HepG2 (cell line): Measurements from ENCODE around the gene CD34. TPM values are rescaled to one million over a fixed set of nuclear protein-coding genes. Genes with fewer than 3 reads are reported as not detected.

Experiments
- ATAC-seq: fragments of 200-7000 bp; cut with Tn5 transposase; 3 replicates; pipeline ENCODE4 v1.9.1; 2020; ENCODE audit warnings: mild to moderate bottlenecking, moderate library complexity
- BruUV-seq: library from RNA; stranded (reverse); fragments of 400-500 nt; replicated peaks from 2 replicates; lab custom pipeline; 2021; lab: Mats Ljungman, UMichigan
- CTCF ChIA-PET: fragments of 300-600 bp; formaldehyde crosslinking; extraction: SDS; loops from one replicate; lab custom pipeline; 2021; ENCODE audit warnings: low total read pairs, inconsistent platforms, low intra/inter-chr PET ratio; lab: Yijun Ruan, JAX
- POLR2A ChIA-PET: fragments of 350-600 bp; sonication (Branson Sonifier 250); formaldehyde crosslinking; loops from one replicate; lab custom pipeline; 2020; ENCODE audit warnings: antibody characterized with exemption, inconsistent platforms; lab: Yijun Ruan, JAX
- DNase-seq: peaks from one replicate; pipeline ENCODE4 v3.0.0-alpha.2; 2015; ENCODE audit warnings: low spot score
- FAIRE-seq: peaks from 3 replicates; lab custom pipeline; 2011; peaks lifted over from hg19 to GRCh38; lab: Jason Lieb, UNC
- H2AFZ ChIP-seq: one replicate; pipeline ENCODE4 v1.6.1; 2011; ENCODE audit warnings: low read length, inconsistent platforms
- H3K27ac ChIP-seq: fragments of 300-600 bp; 3 replicates; pipeline ENCODE4 v1.8.0; 2011; ENCODE audit warnings: mixed run types, mild to moderate bottlenecking, mixed read lengths, low read length, inconsistent platforms; ENCODE audit not compliant: insufficient read depth; ENCODE audit errors: extremely low read length
- H3K27me3 ChIP-seq, 2 experiments: fragments of 200-600 bp in 1 of 2; 2 replicates in 1 of 2; 3 replicates in 1 of 2; pipeline versions ENCODE4 v1.6.0 to v1.8.0; 2011; ENCODE audit warnings: low read length in 2 of 2, mild to moderate bottlenecking in 2 of 2, moderate library complexity in 2 of 2, inconsistent platforms in 1 of 2; ENCODE audit not compliant: insufficient read depth in 2 of 2, control insufficient read depth in 1 of 2
- H3K36me3 ChIP-seq, 2 experiments: fragments of 200-600 bp in 1 of 2; replicated peaks in 1 of 2; 2 replicates in 1 of 2; 3 replicates in 1 of 2; pipeline versions ENCODE4 v1.5.1 to v1.8.0; 2011; ENCODE audit warnings: low read length in 2 of 2, inconsistent platforms in 1 of 2; ENCODE audit not compliant: insufficient read depth in 2 of 2, control insufficient read depth in 1 of 2
- H3K4me1 ChIP-seq: 2 replicates; pipeline ENCODE4 v1.5.1; 2012; ENCODE audit warnings: low read length, inconsistent platforms; ENCODE audit not compliant: insufficient read depth
- H3K4me2 ChIP-seq: 2 replicates; pipeline ENCODE4 v1.6.0; 2011; ENCODE audit warnings: low read depth, low read length, inconsistent platforms
- H3K4me3 ChIP-seq, 3 experiments: fragments of 200-600 bp in 1 of 3; sonication (generic), shearing (Covaris generic) in 1 of 3; replicated peaks in 1 of 3; 2 replicates each; pipeline ENCODE4 v1.5.1; 2011 to 2016; ENCODE audit warnings: low read length in 3 of 3, inconsistent platforms in 2 of 3, low read depth in 2 of 3, mild to moderate bottlenecking in 2 of 3, control low read depth in 1 of 3, mixed read lengths in 1 of 3; ENCODE audit not compliant: insufficient read depth in 1 of 3
- H3K79me2 ChIP-seq: one replicate; pipeline ENCODE4 v1.6.1; 2011; ENCODE audit warnings: low read length, inconsistent platforms; ENCODE audit not compliant: insufficient read depth
- H3K9ac ChIP-seq: 2 replicates; pipeline ENCODE4 v1.6.0; 2011; ENCODE audit warnings: mild to moderate bottlenecking, low read depth, low read length, inconsistent platforms; ENCODE audit not compliant: insufficient read depth
- H3K9me3 ChIP-seq: 2 replicates; pipeline ENCODE4 v1.5.1; 2012; ENCODE audit warnings: mild to moderate bottlenecking, low read length
- H4K20me1 ChIP-seq: 2 replicates; pipeline ENCODE4 v1.6.0; 2011; ENCODE audit warnings: inconsistent platforms, mild to moderate bottlenecking, low read length, moderate library complexity; ENCODE audit not compliant: insufficient read depth
- CEBPB ChIP-seq: IDR thresholded peaks from 2 replicates; pipeline ENCODE4 v1.6.1; 2011; ENCODE audit warnings: low read depth, low read length, improper control_type of control experiment, borderline replicate concordance
- ESRRA ChIP-seq: sonication (generic); formaldehyde crosslinking; IDR thresholded peaks from 2 replicates; pipeline ENCODE4 v1.5.1; 2020; ENCODE audit warnings: mild to moderate bottlenecking, low read depth, missing genetic modification reagents
- GABPA ChIP-seq, 2 experiments: IDR thresholded peaks; 2 replicates each; pipeline ENCODE4 v1.6.1; 2011 to 2016; ENCODE audit warnings: low read depth in 2 of 2, low read length in 1 of 2, missing biosample characterization in 1 of 2, missing genetic modification characterization in 1 of 2
- MXI1 ChIP-seq: IDR thresholded peaks from 3 replicates; pipeline ENCODE4 v1.6.1; 2012; ENCODE audit warnings: low read depth, low read length, inconsistent platforms, borderline replicate concordance
- NFYB ChIP-seq: sonication (generic); formaldehyde crosslinking; IDR thresholded peaks from 2 replicates; pipeline ENCODE4 v1.4.0; 2020; ENCODE audit warnings: missing genetic modification reagents
- PCBP2 ChIP-seq: fragments of 200-400 bp; formaldehyde crosslinking; optimal IDR thresholded peaks from 2 replicates; pipeline ENCODE3; 2018; ENCODE audit warnings: low read length, low read depth; ENCODE audit not compliant: poor library complexity, severe bottlenecking
- POLR2G ChIP-seq: fragments of 200-400 bp; formaldehyde crosslinking; IDR thresholded peaks from 2 replicates; pipeline ENCODE4 v1.6.1; 2018; ENCODE audit warnings: mild to moderate bottlenecking, low read depth, low read length, moderate library complexity
- SNAI1 ChIP-seq: sonication (generic); formaldehyde crosslinking; IDR thresholded peaks from 2 replicates; pipeline ENCODE4 v1.5.0; 2020; ENCODE audit warnings: mild to moderate bottlenecking, missing genetic modification reagents, borderline replicate concordance
- TEF ChIP-seq: sonication (generic); formaldehyde crosslinking; IDR thresholded peaks from 2 replicates; pipeline ENCODE4 v1.5.0; 2020; ENCODE audit warnings: missing genetic modification reagents
- U2AF2 ChIP-seq: fragments of 200-400 bp; formaldehyde crosslinking; IDR thresholded peaks from 2 replicates; pipeline ENCODE4 v1.6.1; 2017; ENCODE audit warnings: low read depth, mild to moderate bottlenecking, low read length
- ZFP36 ChIP-seq: fragments of 150-350 bp; IDR thresholded peaks from 2 replicates; pipeline ENCODE4 v1.6.1; 2018; ENCODE audit warnings: borderline replicate concordance, low read length, low read depth; ENCODE audit not compliant: partially characterized antibody
- ZNF138 ChIP-seq: sonication (generic); formaldehyde crosslinking; IDR thresholded peaks from 2 replicates; pipeline ENCODE4 v1.5.0; 2020; ENCODE audit warnings: mild to moderate bottlenecking, low read depth, missing genetic modification reagents
- ZSCAN22 ChIP-seq: sonication (generic); formaldehyde crosslinking; IDR thresholded peaks from 2 replicates; pipeline ENCODE4 v1.4.0; 2020; ENCODE audit warnings: mild to moderate bottlenecking, missing genetic modification reagents
- WGBS: methylation state at CpG from one replicate; pipeline ENCODE4 v1.1.6; 2017; ENCODE audit warnings: low lambda C conversion rate; 5-methylcytosine and 5-hydroxymethylcytosine counted together
- in situ Hi-C: cut with HindIII; loops from 2 replicates; pipeline ENCODE4 v1.10.0; 2017; ENCODE audit warnings: low pct_unique_long_range_greater_than_20kb; ENCODE audit not compliant: extremely low pct_ligation_motif_present
- intact Hi-C: fragments of 100-400 bp; cut with micrococcal nuclease; formaldehyde crosslinking; loops from one replicate; pipeline ENCODE4 v1.10.0; 2022; ENCODE audit not compliant: unreplicated experiment
- polyA plus RNA-seq, 8 experiments: library from polyadenylated mRNA; depleted of rRNA in 3 of 8; stranded (reverse) in 7 of 8; unstranded in 1 of 8; fragments of >200 nt; fragmentation: Illumina TruSeq in 4 of 8; extraction: Trizol in 4 of 8; gene quantifications; 2 replicates each; pipeline versions ENCODE4 v1.2.1 to v1.2.3, GENCODE V29; 2011 to 2016; ENCODE audit warnings: low read depth in 4 of 8, missing spikeins in 1 of 8, mixed read lengths in 1 of 8; ENCODE audit not compliant: insufficient read depth in 1 of 8
- total RNA-seq, 5 experiments: library from RNA; depleted of rRNA; stranded (reverse); fragments of >200 nt; fragmentation: Illumina TruSeq; extraction: Trizol; gene quantifications; 2 replicates each; pipeline ENCODE4 v1.2.3, GENCODE V29; 2016; ENCODE audit warnings: low read depth in 1 of 5
- TF ChIP-seq, protein P1 (sequence below): sonication (generic); formaldehyde crosslinking; IDR thresholded peaks from 2 replicates; pipeline ENCODE4 v1.8.1; 2023; ENCODE audit warnings: mild to moderate bottlenecking, missing genetic modification reagents
- TF ChIP-seq, protein P2 (sequence below): sonication (generic); formaldehyde crosslinking; conservative IDR thresholded peaks from 2 replicates; pipeline ENCODE4 v1.8.1; 2023; ENCODE audit warnings: missing genetic modification reagents

CD34 gene
- total and polyA plus RNA-seq, 2 of the 13 experiments (the other 11 are each of a cell fraction or from before 2014, with no cell fraction given) = not detected

DNA sequence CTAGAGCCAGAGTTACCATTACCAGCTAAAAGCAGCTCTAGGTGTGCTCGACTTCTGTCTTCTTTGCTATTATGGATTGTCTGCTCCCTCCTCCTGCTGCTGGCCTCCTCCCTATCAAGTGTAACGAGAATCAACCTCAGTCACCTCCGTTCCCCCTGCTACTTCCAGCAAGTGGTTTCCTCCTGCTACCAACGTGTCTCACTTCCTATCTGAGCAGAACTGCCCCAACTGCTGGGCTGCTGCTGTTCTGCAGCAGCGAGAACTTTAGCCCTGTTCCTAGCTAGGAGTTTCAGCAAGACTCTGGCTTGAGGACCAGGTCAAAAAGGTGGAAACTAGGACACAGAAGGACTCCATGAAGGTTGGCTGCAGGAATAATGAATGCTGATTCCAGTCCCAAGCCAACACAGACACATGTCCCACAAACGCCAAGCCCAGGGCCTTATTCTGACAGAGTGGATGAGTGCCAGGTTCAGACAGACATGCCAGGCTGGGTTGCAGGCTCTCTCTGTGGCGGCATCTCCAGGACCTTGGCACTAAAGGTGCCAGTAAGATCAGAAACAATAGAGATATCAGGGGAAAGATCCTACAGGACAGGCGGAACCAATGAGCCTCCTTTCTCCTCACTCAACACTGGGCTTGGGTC lies 46.9 kb downstream of the CD34 start:
- 90% methylated on average over 8 of the region's 8 CpGs for WGBS
- no peaks in the 10 kb centered on the region for H3K27me3 ChIP-seq
- in situ Hi-C loops (no loop called here), intact Hi-C loops (no loop called here)
- peaks cover 19% of the 10 kb centered on the region for H3K4me1 ChIP-seq
- H3K4me3 ChIP-seq = no peak overlapping the region
- H3K9me3 ChIP-seq = no peaks in the 10 kb centered on the region
- BruUV-seq = no TSS peak
- CTCF ChIA-PET = no interaction called here
- no peak for ATAC-seq
- H4K20me1 ChIP-seq = no peaks in the 10 kb centered on the region
- no peaks in the 10 kb centered on the region for H3K79me2 ChIP-seq
- H3K27ac ChIP-seq = no peak overlapping the region
- no peak overlapping the region for H3K4me2 ChIP-seq
- POLR2A ChIA-PET = no interaction called here
- H3K36me3 ChIP-seq = peaks cover 0 to 5% of the 10 kb centered on the region in 2 experiments; a peak in 3 of 5 replicates
- no peak for DNase-seq
- TF ChIP-seq, protein P1, sequence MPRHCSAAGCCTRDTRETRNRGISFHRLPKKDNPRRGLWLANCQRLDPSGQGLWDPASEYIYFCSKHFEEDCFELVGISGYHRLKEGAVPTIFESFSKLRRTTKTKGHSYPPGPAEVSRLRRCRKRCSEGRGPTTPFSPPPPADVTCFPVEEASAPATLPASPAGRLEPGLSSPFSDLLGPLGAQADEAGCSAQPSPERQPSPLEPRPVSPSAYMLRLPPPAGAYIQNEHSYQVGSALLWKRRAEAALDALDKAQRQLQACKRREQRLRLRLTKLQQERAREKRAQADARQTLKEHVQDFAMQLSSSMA (CRISPR knock-in tag) = no peak
- TF ChIP-seq, all 625 proteins: peak for 0
- Histone ChIP-seq H3K9ac (no peak overlapping the region), H2AFZ (no peak overlapping the region)
- no peak for FAIRE-seq

DNA sequence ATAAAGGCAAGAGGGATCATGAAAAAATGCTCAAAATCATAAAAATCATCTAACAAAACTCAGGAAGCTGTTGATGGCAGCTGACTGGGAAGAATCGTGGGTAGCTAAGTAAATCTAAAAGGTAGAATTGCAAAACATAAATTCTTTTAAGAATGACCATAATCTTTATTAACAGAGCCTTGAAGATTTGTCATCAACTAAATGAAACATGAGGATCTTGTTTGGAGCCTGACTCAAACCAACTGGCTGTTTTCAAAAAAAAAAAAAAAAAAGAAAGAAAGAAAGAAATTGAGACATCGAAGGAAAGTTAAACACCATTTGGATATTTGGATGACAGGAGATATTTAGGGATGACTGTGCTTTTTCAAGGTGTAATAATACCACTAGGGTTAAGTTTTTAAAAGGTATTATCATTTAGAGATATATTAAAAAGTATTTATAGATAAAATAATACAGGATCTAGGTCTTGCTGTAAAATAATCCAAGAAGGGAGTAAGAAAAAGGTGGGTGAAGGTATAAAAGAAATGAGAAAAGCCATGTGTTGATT lies 48.6 kb downstream of the CD34 start:
- no peak overlapping the region for H3K4me2 ChIP-seq
- intact Hi-C loops (no loop called here), in situ Hi-C loops (no loop called here)
- no TSS peak for BruUV-seq
- 82% methylated on average over 2 of the region's 2 CpGs for WGBS
- POLR2A ChIA-PET = no interaction called here
- no peaks in the 10 kb centered on the region for H3K9me3 ChIP-seq
- H3K27ac ChIP-seq = no peak overlapping the region
- H4K20me1 ChIP-seq = no peaks in the 10 kb centered on the region
- H3K27me3 ChIP-seq = no peaks in the 10 kb centered on the region
- H2AFZ ChIP-seq = no peak overlapping the region
- FAIRE-seq (no peak), DNase-seq (no peak), ATAC-seq (no peak)
- H3K4me3 ChIP-seq = no peak overlapping the region
- peaks cover 0 to 5% of the 10 kb centered on the region in 2 experiments; a peak in 3 of 5 replicates for H3K36me3 ChIP-seq
- CTCF ChIA-PET = no interaction called here
- peaks cover 19% of the 10 kb centered on the region for H3K4me1 ChIP-seq
- no peak overlapping the region for H3K9ac ChIP-seq
- no peaks in the 10 kb centered on the region for H3K79me2 ChIP-seq
- TF ChIP-seq NFYB (no peak), ESRRA (CRISPR knock-in tag) (no peak), ZNF138 (no peak), POLR2G (no peak), TEF (CRISPR knock-in tag) (no peak), ZFP36 (no peak), MXI1 (no peak), U2AF2 (no peak), SNAI1 (CRISPR knock-in tag) (no peak), ZSCAN22 (CRISPR knock-in tag) (no peak), GABPA (IDR thresholded peaks at IDR 0.05; ENCODE audit: low read depth, low read length) (no peak), GABPA (CRISPR knock-in tag; IDR thresholded peaks at IDR 0.05; ENCODE audit: low read depth) (no peak), PCBP2 (no peak), CEBPB (no peak)
- TF ChIP-seq, protein P2, sequence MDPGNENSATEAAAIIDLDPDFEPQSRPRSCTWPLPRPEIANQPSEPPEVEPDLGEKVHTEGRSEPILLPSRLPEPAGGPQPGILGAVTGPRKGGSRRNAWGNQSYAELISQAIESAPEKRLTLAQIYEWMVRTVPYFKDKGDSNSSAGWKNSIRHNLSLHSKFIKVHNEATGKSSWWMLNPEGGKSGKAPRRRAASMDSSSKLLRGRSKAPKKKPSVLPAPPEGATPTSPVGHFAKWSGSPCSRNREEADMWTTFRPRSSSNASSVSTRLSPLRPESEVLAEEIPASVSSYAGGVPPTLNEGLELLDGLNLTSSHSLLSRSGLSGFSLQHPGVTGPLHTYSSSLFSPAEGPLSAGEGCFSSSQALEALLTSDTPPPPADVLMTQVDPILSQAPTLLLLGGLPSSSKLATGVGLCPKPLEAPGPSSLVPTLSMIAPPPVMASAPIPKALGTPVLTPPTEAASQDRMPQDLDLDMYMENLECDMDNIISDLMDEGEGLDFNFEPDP (CRISPR knock-in tag) = no peak
